ENCODE results near the gene P4HA1. TPM values are rescaled to one million over a fixed set of nuclear protein-coding genes. Genes with fewer than 3 reads are reported as not detected.
"Not testable (repeated sequence)": the region's sequence is repeated elsewhere in the genome, so short reads cannot be mapped to it uniquely, and the experiment has no call there.

Gene P4HA1
- polyA plus RNA-seq, 1 donor, result 31.8 TPM

GRCh38 chr10:73119457-73119856, 22.8 kb upstream of the P4HA1 start:
- no peaks in the 10 kb centered on the region for H3K4me1 ChIP-seq (ENCODE audit: control insufficient read depth, insufficient read depth, low read length)
- no CpG with 5 or more reads among the region's 1 CpG for WGBS (ENCODE audit: insufficient coverage, low lambda C conversion rate)
- H3K27ac ChIP-seq (ENCODE audit: low read length), result no peak overlapping the region
- peaks cover 12% of the 10 kb centered on the region for H3K36me3 ChIP-seq (ENCODE audit: control insufficient read depth, insufficient read depth, low read length)
- DNase-seq, result no peak
- no peaks in the 10 kb centered on the region for H3K9me3 ChIP-seq (ENCODE audit: control insufficient read depth, low read depth, low read length)
- H3K27me3 ChIP-seq (ENCODE audit: control insufficient read depth, insufficient read depth, low read length), result no peaks in the 10 kb centered on the region
- no peak overlapping the region for H3K4me3 ChIP-seq (ENCODE audit: low read length)

DNA sequence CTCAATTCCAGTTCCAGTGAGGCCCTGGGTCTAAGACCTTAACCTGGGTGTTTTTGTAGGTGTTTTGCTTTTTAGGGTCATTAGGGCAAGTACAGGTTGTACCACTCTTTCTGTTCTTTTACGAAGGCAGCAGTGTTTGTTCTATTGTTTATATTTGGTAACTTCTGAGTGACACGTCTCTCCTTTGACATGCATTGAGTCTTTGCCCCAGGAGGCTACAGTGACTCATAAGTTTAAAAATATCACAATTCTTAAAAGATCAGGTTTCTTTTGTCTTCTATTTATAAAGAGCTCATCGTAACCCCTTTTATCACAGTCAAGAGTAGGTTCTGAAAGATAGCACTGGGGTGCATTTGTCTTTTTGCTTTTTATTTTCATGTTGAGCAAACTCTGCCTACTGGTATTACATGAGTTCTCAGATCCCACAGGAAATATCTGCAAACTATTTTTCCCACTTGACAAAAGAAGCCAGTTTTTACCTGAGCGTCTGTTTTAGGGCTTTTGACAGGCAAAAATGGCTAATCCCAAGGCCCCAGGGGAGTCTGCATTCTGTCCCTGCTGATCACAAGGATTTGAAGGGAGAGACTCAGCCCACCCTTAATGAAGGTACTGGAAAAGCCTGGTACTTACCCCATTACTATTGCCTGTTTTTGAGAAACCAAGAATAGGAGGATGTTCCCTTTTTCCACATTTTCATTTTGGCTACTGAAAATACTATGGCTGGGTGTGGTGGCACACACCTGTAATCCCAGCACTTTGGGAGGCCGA, 21.5 kb upstream of the P4HA1 start:
- 83% methylated on average over 2 of the region's 5 CpGs for WGBS (ENCODE audit: insufficient coverage, low lambda C conversion rate)
- Histone ChIP-seq H3K27me3 (ENCODE audit: control insufficient read depth, insufficient read depth, low read length) (no peaks in the 10 kb centered on the region), H3K36me3 (ENCODE audit: control insufficient read depth, insufficient read depth, low read length) (peaks cover 5% of the 10 kb centered on the region), H3K4me1 (ENCODE audit: control insufficient read depth, insufficient read depth, low read length) (no peaks in the 10 kb centered on the region), H3K4me3 (ENCODE audit: low read length) (no peak overlapping the region), H3K9me3 (ENCODE audit: control insufficient read depth, low read depth, low read length) (no peaks in the 10 kb centered on the region), H3K27ac (ENCODE audit: low read length) (no peak overlapping the region)
- DNase-seq, result no peak

- no CpG with 5 or more reads among the region's 1 CpG for WGBS (ENCODE audit: insufficient coverage, low lambda C conversion rate)
Observed at GRCh38 chr10:73116017-73116416, 19.4 kb upstream of the P4HA1 start.

DNA sequence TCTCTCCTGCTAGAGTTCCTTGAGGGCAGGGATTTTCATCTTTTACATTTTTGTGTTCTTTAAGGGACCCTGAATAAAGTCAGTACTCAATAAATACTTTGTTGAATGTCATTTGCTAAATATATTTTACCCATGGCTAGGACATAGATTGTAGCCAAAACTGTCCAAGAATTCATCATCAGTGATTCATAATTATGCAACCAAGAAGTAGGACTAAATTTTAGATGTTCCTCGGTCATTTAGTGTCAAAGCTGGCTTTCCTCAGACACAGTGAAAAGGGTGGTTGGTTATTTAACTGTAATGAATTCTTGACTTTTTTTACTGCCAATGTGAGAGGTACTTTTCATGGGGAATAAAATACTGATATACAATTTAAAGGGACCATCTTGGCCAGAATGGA, 16.9 kb upstream of the P4HA1 start:
- no CpG with 5 or more reads among the region's 1 CpG for WGBS (ENCODE audit: insufficient coverage, low lambda C conversion rate)
- no peak overlapping the region for H3K27ac ChIP-seq (ENCODE audit: low read length)
- no peaks in the 10 kb centered on the region for H3K4me1 ChIP-seq (ENCODE audit: control insufficient read depth, insufficient read depth, low read length)
- H3K4me3 ChIP-seq (ENCODE audit: low read length), result no peak overlapping the region
- no peaks in the 10 kb centered on the region for H3K27me3 ChIP-seq (ENCODE audit: control insufficient read depth, insufficient read depth, low read length)
- DNase-seq, result no peak
- peaks cover 3% of the 10 kb centered on the region for H3K36me3 ChIP-seq (ENCODE audit: control insufficient read depth, insufficient read depth, low read length)
- no peaks in the 10 kb centered on the region for H3K9me3 ChIP-seq (ENCODE audit: control insufficient read depth, low read depth, low read length)

More at GRCh38 chr10:73116017-73116416, 19.4 kb upstream of the P4HA1 start:
- Histone ChIP-seq H3K9me3 (ENCODE audit: control insufficient read depth, low read depth, low read length) (no peaks in the 10 kb centered on the region), H3K27ac (ENCODE audit: low read length) (no peak overlapping the region), H3K27me3 (ENCODE audit: control insufficient read depth, insufficient read depth, low read length) (no peaks in the 10 kb centered on the region), H3K4me1 (ENCODE audit: control insufficient read depth, insufficient read depth, low read length) (no peaks in the 10 kb centered on the region), H3K36me3 (ENCODE audit: control insufficient read depth, insufficient read depth, low read length) (peaks cover 5% of the 10 kb centered on the region), H3K4me3 (ENCODE audit: low read length) (no peak overlapping the region)
- no peak for DNase-seq

DNA sequence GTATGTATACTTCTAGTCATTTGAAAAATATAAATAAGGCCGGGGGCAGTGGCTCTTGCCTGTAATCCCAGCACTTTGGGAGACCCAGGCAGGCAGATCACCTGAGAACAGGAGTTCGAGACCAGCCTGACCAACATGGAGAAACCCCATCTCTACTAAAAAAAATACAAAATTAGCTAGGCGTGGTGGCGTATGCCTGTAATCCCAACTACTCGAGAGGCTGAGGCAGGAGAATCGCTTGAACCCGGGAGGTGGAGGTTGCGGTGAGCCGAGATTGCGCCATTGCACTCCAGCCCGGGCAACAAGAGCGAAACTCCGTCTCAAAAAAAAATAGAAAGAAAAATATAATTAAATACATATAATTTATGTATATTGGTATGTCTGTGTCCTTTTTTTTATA, 15.4 kb upstream of the P4HA1 start:
- H3K27ac ChIP-seq (ENCODE audit: low read length), result peak overlapping the region; percentile 92
- not testable (repeated sequence) for H3K4me1 ChIP-seq (ENCODE audit: control insufficient read depth, insufficient read depth, low read length); H3K27me3 ChIP-seq (ENCODE audit: control insufficient read depth, insufficient read depth, low read length); H3K4me3 ChIP-seq (ENCODE audit: low read length); H3K36me3 ChIP-seq (ENCODE audit: control insufficient read depth, insufficient read depth, low read length); H3K9me3 ChIP-seq (ENCODE audit: control insufficient read depth, low read depth, low read length); DNase-seq
- WGBS (ENCODE audit: insufficient coverage, low lambda C conversion rate), result no CpG with 5 or more reads among the region's 13 CpGs

GRCh38 chr10:73110345-73110849, 13.7 kb upstream of the P4HA1 start, which contains the start of gene NUDT13:
Gene NUDT13, plus strand, starts transcription at chr10:73110455. Its CDS starts 3,911 bp downstream, at chr10:73114366.
- DNase-seq, result peak; percentile 77 to 87
- Histone ChIP-seq H3K27me3 (ENCODE audit: control insufficient read depth, insufficient read depth, low read length) (no peaks in the 10 kb centered on the region), H3K36me3 (ENCODE audit: control insufficient read depth, insufficient read depth, low read length) (no peaks in the 10 kb centered on the region), H3K27ac (ENCODE audit: low read length) (peak within 1 kb of the TSS; percentile 92), H3K4me1 (ENCODE audit: control insufficient read depth, insufficient read depth, low read length) (no peaks in the 10 kb centered on the region), H3K9me3 (ENCODE audit: control insufficient read depth, low read depth, low read length) (no peaks in the 10 kb centered on the region), H3K4me3 (ENCODE audit: low read length) (peak within 1 kb of the TSS; percentile 59)
- WGBS (ENCODE audit: insufficient coverage, low lambda C conversion rate), result 14% methylated on average over 2 of the region's 5 CpGs

DNA sequence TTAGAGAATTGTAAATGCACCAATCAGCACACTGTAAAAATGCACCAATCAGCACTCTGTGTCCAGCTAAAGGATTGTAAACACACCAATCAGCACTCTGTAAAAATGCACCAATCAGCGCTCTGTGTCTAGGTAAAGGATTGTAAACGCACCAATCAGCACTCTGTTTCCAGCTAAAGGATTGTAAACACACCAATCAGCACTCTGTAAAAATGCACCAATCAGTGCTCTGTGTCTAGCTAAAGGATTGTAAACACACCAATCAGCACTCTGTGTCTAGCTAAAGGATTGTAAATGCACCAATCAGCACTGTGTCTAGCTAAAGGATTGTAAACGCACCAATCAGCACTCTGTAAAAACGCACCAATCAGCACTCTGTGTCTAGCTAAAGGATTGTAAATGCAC, 12.6 kb upstream of the P4HA1 start:
- H3K9me3 ChIP-seq (ENCODE audit: control insufficient read depth, low read depth, low read length), result not testable (repeated sequence)
- no CpG with 5 or more reads among the region's 4 CpGs for WGBS (ENCODE audit: insufficient coverage, low lambda C conversion rate)

DNA sequence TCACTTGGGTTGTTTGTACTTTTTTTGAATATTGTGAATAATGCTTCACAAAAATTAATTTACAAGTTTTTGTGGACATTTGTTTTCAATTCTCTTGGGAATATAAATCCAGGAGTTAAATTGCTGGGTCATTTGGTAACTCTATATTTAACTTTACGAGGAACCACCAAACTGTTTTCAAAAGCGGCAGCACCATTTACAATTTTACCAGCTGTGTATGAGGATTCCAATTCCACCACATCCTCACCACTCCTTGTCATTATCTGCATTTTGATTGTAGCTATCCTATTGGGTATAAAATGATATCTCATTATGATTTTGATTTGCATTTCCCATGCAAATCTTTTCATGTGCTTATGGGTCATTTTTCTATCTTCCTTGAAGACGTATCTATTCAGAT, 9.6 kb upstream of the P4HA1 start:
- Histone ChIP-seq H3K27me3 (ENCODE audit: control insufficient read depth, insufficient read depth, low read length) (no peaks in the 10 kb centered on the region), H3K36me3 (ENCODE audit: control insufficient read depth, insufficient read depth, low read length) (no peaks in the 10 kb centered on the region), H3K9me3 (ENCODE audit: control insufficient read depth, low read depth, low read length) (no peaks in the 10 kb centered on the region), H3K4me3 (ENCODE audit: low read length) (no peak overlapping the region), H3K4me1 (ENCODE audit: control insufficient read depth, insufficient read depth, low read length) (no peaks in the 10 kb centered on the region), H3K27ac (ENCODE audit: low read length) (no peak overlapping the region)
- DNase-seq, result no peak
- 100% methylated on average over 1 of the region's 3 CpGs for WGBS (ENCODE audit: insufficient coverage, low lambda C conversion rate)

More for the DNA sequence above, 12.6 kb upstream of the P4HA1 start:
- H3K4me1 ChIP-seq (ENCODE audit: control insufficient read depth, insufficient read depth, low read length); H3K27me3 ChIP-seq (ENCODE audit: control insufficient read depth, insufficient read depth, low read length); H3K27ac ChIP-seq (ENCODE audit: low read length); H3K4me3 ChIP-seq (ENCODE audit: low read length); H3K36me3 ChIP-seq (ENCODE audit: control insufficient read depth, insufficient read depth, low read length); DNase-seq: not testable (repeated sequence)

DNA sequence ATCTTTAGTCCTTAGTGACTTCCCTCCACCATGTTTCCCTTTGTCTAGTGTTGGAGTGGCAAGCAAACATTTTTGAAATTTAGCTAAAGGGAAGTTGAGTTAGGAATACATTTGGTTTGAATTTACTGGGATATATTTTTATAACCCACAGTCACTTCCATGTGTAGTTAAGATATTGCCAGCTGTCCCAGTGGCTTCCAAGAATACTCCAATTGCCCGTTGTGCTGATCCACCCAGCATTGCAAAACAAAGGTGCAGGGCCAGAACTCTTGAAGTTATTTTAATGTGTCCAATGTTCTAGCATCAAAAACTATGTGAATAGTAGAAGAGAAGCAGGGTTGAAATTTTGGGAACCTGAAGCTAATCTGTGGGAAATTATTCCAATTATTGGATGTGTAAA, 2.5 kb upstream of the P4HA1 start:
- H3K9me3 ChIP-seq (ENCODE audit: control insufficient read depth, low read depth, low read length), result no peaks in the 10 kb centered on the region
- peaks cover 10% of the 10 kb centered on the region for H3K4me1 ChIP-seq (ENCODE audit: control insufficient read depth, insufficient read depth, low read length)
- no peak overlapping the region for H3K27ac ChIP-seq (ENCODE audit: low read length)
- peaks cover 5% of the 10 kb centered on the region for H3K36me3 ChIP-seq (ENCODE audit: control insufficient read depth, insufficient read depth, low read length)
- no CpG with 5 or more reads among the region's 1 CpG for WGBS (ENCODE audit: insufficient coverage, low lambda C conversion rate)
- H3K27me3 ChIP-seq (ENCODE audit: control insufficient read depth, insufficient read depth, low read length), result no peaks in the 10 kb centered on the region
- DNase-seq, result no peak
- H3K4me3 ChIP-seq (ENCODE audit: low read length), result no peak overlapping the region

- 17% methylated on average over 1 of the region's 4 CpGs for WGBS (ENCODE audit: insufficient coverage, low lambda C conversion rate)
- H3K27me3 ChIP-seq (ENCODE audit: control insufficient read depth, insufficient read depth, low read length), result no peaks in the 10 kb centered on the region
- peak overlapping the region; percentile 98 for H3K27ac ChIP-seq (ENCODE audit: low read length)
- no peak for DNase-seq
- H3K9me3 ChIP-seq (ENCODE audit: control insufficient read depth, low read depth, low read length), result no peaks in the 10 kb centered on the region
- peaks cover 5% of the 10 kb centered on the region for H3K36me3 ChIP-seq (ENCODE audit: control insufficient read depth, insufficient read depth, low read length)
- H3K4me1 ChIP-seq (ENCODE audit: control insufficient read depth, insufficient read depth, low read length), result peaks cover 10% of the 10 kb centered on the region
- peak overlapping the region; percentile 96 for H3K4me3 ChIP-seq (ENCODE audit: low read length)
Observed at GRCh38 chr10:73097305-73097670, 622 bp upstream of the P4HA1 start.

DNA sequence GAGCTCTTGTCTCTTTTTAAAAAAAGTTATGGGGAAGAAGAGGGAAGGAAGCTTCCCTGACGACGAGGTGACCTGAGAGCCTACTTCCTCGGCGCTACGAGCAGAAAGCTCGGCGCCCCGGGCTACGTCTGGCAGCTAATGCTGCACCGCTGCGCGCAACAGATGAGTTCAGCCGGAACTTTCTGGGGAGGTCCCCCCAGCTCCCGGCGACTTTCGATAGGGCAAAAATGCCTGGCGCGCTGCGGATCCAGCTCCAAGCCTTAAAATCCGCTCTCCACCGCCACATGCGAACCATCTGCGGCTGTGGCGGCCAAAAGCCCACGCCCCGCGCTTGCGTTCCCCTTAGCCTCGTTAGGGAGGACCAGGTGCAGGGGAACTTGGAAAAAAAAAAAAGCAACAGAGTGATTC, 621 bp downstream of the P4HA1 start:
- Histone ChIP-seq H3K4me1 (ENCODE audit: control insufficient read depth, insufficient read depth, low read length) (peaks cover 10% of the 10 kb centered on the region), H3K9me3 (ENCODE audit: control insufficient read depth, low read depth, low read length) (no peaks in the 10 kb centered on the region), H3K4me3 (ENCODE audit: low read length) (peak overlapping the region; percentile 96), H3K36me3 (ENCODE audit: control insufficient read depth, insufficient read depth, low read length) (peaks cover 5% of the 10 kb centered on the region), H3K27me3 (ENCODE audit: control insufficient read depth, insufficient read depth, low read length) (no peaks in the 10 kb centered on the region), H3K27ac (ENCODE audit: low read length) (peak overlapping the region; percentile 98)
- WGBS (ENCODE audit: insufficient coverage, low lambda C conversion rate), result no CpG with 5 or more reads among the region's 29 CpGs
- peak; percentile 53 to 78 for DNase-seq

All from large intestine (tissue), 3 donors.